HCT116 (cell line): ENCODE measurements around the gene KNDC1.

Source experiments
- ATF3 ChIP-seq: IDR thresholded peaks from 2 replicates; pipeline ENCODE4 v1.6.1; 2012
- EZH2 ChIP-seq: fragments of 200-600 bp; sonication (generic); IDR thresholded peaks from 2 replicates; pipeline ENCODE4 v1.6.1; 2017; ENCODE audit warnings: antibody characterized with exemption, mixed run types
- POLR2A ChIP-seq: IDR thresholded peaks from 2 replicates; pipeline ENCODE4 v1.7.0; 2011; ENCODE audit warnings: borderline replicate concordance; ENCODE audit not compliant: insufficient read depth, insufficient read length; ENCODE audit errors: extremely low read depth
- POLR2AphosphoS5 ChIP-seq: IDR thresholded peaks from 2 replicates; pipeline ENCODE4 v1.6.1; 2011; ENCODE audit warnings: mild to moderate bottlenecking, low read depth, low read length, moderate library complexity
- SIN3A ChIP-seq: IDR thresholded peaks from 2 replicates; pipeline ENCODE4 v1.6.1; 2012; ENCODE audit warnings: low read depth
- TCF7L2 ChIP-seq: IDR thresholded peaks from 2 replicates; pipeline ENCODE4 v1.7.0; 2011; ENCODE audit warnings: borderline replicate concordance, inconsistent platforms; ENCODE audit not compliant: insufficient read depth, insufficient read length; ENCODE audit errors: extremely low read depth

DNA sequence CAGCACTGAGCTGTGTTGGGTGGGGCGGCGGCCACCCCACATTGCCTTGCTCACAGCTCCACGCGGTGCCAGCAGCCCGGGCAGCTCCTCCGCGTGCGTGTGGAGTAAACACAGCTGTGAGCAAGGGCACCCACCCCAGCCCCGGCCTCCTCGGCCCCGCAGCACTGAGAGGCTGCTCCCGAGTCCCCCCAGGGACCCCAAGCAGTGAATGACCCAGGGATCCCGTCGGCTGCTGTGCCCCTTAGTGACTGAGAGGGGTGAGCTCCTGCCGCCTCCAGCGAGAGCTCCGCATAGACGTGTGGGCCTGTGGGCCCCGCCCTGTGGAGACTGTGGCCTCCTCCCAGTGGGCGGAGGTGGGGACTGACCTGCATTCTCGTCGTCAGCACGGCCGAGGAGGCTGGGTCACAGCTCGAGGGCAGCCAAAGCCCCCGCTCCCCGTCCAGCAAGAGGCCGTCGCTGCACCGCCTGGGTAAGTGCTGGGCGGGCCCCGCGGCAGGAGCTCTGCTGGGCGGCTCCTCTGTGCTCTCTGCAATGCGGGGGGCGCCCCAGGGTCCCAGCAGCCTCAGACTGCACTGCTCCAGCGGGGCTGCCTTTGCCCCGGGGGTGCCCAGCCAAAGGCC, 40.1 kb downstream of the KNDC1 start:
- TF ChIP-seq POLR2A (no peak), EZH2 (no peak), TCF7L2 (no peak), ATF3 (no peak), POLR2AphosphoS5 (no peak), SIN3A (no peak)
